ENCODE measurements around the gene LINGO1.

Gene LINGO1

GRCh38 chr15:77624868-77625267, 7.8 kb downstream of the LINGO1 start:
- in situ Hi-C loops (cut with HindIII; ENCODE audit: low sequenced_read_pairs) = no loop called here
- H3K4me3 ChIP-seq (ENCODE audit: low read depth, low read length) = no peak overlapping the region
- no peak for DNase-seq (ENCODE audit: low read depth, low spot score)
- TF ChIP-seq CTCF (IDR thresholded peaks at IDR 0.05; ENCODE audit: low read depth, low read length) = no peak

- DNase-seq (ENCODE audit: low read depth, low spot score) = no peak
- in situ Hi-C loops (cut with HindIII; ENCODE audit: low sequenced_read_pairs) = no loop called here
- H3K4me3 ChIP-seq (ENCODE audit: low read depth, low read length) = no peak overlapping the region
- TF ChIP-seq CTCF (IDR thresholded peaks at IDR 0.05; ENCODE audit: low read depth, low read length) = no peak
Measured at GRCh38 chr15:77623755-77624524, 8.8 kb downstream of the LINGO1 start.

GRCh38 chr15:77622934-77623754, 9.6 kb downstream of the LINGO1 start:
- no peak for TF ChIP-seq CTCF (IDR thresholded peaks at IDR 0.05; ENCODE audit: low read depth, low read length)
- no peak overlapping the region for H3K4me3 ChIP-seq (ENCODE audit: low read depth, low read length)
- in situ Hi-C loops (cut with HindIII; ENCODE audit: low sequenced_read_pairs) = no loop called here
- DNase-seq (ENCODE audit: low read depth, low spot score) = no peak

GRCh38 chr15:77622209-77622933, 10.3 kb downstream of the LINGO1 start:
- no peak for TF ChIP-seq CTCF (IDR thresholded peaks at IDR 0.05; ENCODE audit: low read depth, low read length)
- no peak overlapping the region for H3K4me3 ChIP-seq (ENCODE audit: low read depth, low read length)
- no peak for DNase-seq (ENCODE audit: low read depth, low spot score)
- in situ Hi-C loops (cut with HindIII; ENCODE audit: low sequenced_read_pairs) = no loop called here

GRCh38 chr15:77621847-77622208, 10.9 kb downstream of the LINGO1 start:
- no peak overlapping the region for H3K4me3 ChIP-seq (ENCODE audit: low read depth, low read length)
- DNase-seq (ENCODE audit: low read depth, low spot score) = no peak
- in situ Hi-C loops (cut with HindIII; ENCODE audit: low sequenced_read_pairs) = no loop called here
- no peak for TF ChIP-seq CTCF (IDR thresholded peaks at IDR 0.05; ENCODE audit: low read depth, low read length)

- in situ Hi-C loops (cut with HindIII; ENCODE audit: low sequenced_read_pairs) = no loop called here
- no peak overlapping the region for H3K4me3 ChIP-seq (ENCODE audit: low read depth, low read length)
- no peak for TF ChIP-seq CTCF (IDR thresholded peaks at IDR 0.05; ENCODE audit: low read depth, low read length)
- DNase-seq (ENCODE audit: low read depth, low spot score) = no peak
Measured at GRCh38 chr15:77620960-77621647, 11.6 kb downstream of the LINGO1 start.
